Suprapubic skin (tissue), 4 donors: ENCODE data around the gene CLCN5. TPM values are rescaled to one million over a fixed set of nuclear protein-coding genes. Genes with fewer than 3 reads are reported as not detected.

ENCODE experiments used
- DNase-seq, 2 donors: peaks; one replicate each; pipeline ENCODE4 v3.0.0-alpha.2; 2019; ENCODE audit warnings: low spot score in 2 of 2
- H3K27ac ChIP-seq: fragments of 200-600 bp; sonication (generic); one replicate; pipeline ENCODE4 v1.5.1; 2019
- H3K27me3 ChIP-seq: fragments of 200-600 bp; sonication (generic); one replicate; pipeline ENCODE4 v1.5.1; 2019
- H3K36me3 ChIP-seq: fragments of 200-600 bp; sonication (generic); one replicate; pipeline ENCODE4 v1.5.1; 2019
- H3K4me1 ChIP-seq: fragments of 200-600 bp; sonication (generic); one replicate; pipeline ENCODE4 v1.5.1; 2019
- H3K4me3 ChIP-seq: fragments of 200-600 bp; sonication (generic); one replicate; pipeline ENCODE4 v1.5.1; 2019; ENCODE audit warnings: mild to moderate bottlenecking
- H3K9me3 ChIP-seq: fragments of 200-600 bp; sonication (generic); one replicate; pipeline ENCODE4 v1.5.1; 2019
- EP300 ChIP-seq: sonication (generic); formaldehyde crosslinking; IDR thresholded peaks from one replicate; pipeline ENCODE4 v1.6.1; 2017; ENCODE audit warnings: antibody characterized with exemption
- POLR2A ChIP-seq, 2 donors: fragments of 450-650 bp; IDR thresholded peaks; one replicate each; pipeline ENCODE4 v1.6.1; 2017; ENCODE audit warnings: antibody characterized with exemption in 2 of 2, mild to moderate bottlenecking in 2 of 2, moderate library complexity in 2 of 2
- POLR2AphosphoS5 ChIP-seq, 3 donors: sonication (generic); formaldehyde crosslinking; IDR thresholded peaks; one replicate each; pipeline ENCODE4 v1.6.1; 2017; ENCODE audit warnings: antibody characterized with exemption in 3 of 3
- WGBS: methylation state at CpG from one replicate; pipeline ENCODE4 v1.1.5; 2018; 5-methylcytosine and 5-hydroxymethylcytosine counted together
- total RNA-seq, 4 donors: library from RNA; depleted of rRNA; stranded (reverse); fragments of >200 nt; gene quantifications; one replicate each; pipeline ENCODE4 v1.1.0, GENCODE V29; 2016
- TF ChIP-seq, protein P1 (sequence below), 2 donors: fragments of 200-600 bp in 1 of 2; fragments of 450-650 bp in 1 of 2; sonication (generic) in 1 of 2; IDR thresholded peaks; one replicate each; pipeline ENCODE4 v1.5.1; 2016 to 2019; ENCODE audit warnings: antibody characterized with exemption in 2 of 2, mild to moderate bottlenecking in 1 of 2, moderate library complexity in 1 of 2

CLCN5 gene
- total RNA-seq, 4 donors from 2014 or later, result 6.9 to 24.1 (median 11.5) TPM

- 78% methylated on average over 2 of the region's 2 CpGs for WGBS
- H3K27ac ChIP-seq, result no peak overlapping the region
- H3K9me3 ChIP-seq, result no peaks in the 10 kb centered on the region
- H3K36me3 ChIP-seq, result no peaks in the 10 kb centered on the region
- no peaks in the 10 kb centered on the region for H3K27me3 ChIP-seq
- no peaks in the 10 kb centered on the region for H3K4me1 ChIP-seq
- no peak overlapping the region for H3K4me3 ChIP-seq
- TF ChIP-seq POLR2AphosphoS5 (IDR thresholded peaks at IDR 0.05) (no peak), POLR2A (IDR thresholded peaks at IDR 0.05) (no peak), EP300 (no peak)
- TF ChIP-seq, protein P1, sequence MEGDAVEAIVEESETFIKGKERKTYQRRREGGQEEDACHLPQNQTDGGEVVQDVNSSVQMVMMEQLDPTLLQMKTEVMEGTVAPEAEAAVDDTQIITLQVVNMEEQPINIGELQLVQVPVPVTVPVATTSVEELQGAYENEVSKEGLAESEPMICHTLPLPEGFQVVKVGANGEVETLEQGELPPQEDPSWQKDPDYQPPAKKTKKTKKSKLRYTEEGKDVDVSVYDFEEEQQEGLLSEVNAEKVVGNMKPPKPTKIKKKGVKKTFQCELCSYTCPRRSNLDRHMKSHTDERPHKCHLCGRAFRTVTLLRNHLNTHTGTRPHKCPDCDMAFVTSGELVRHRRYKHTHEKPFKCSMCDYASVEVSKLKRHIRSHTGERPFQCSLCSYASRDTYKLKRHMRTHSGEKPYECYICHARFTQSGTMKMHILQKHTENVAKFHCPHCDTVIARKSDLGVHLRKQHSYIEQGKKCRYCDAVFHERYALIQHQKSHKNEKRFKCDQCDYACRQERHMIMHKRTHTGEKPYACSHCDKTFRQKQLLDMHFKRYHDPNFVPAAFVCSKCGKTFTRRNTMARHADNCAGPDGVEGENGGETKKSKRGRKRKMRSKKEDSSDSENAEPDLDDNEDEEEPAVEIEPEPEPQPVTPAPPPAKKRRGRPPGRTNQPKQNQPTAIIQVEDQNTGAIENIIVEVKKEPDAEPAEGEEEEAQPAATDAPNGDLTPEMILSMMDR (IDR thresholded peaks at IDR 0.05), result no peak
- no peak for DNase-seq
Measured at GRCh38 chrX:50068893-50069292, 146.5 kb downstream of the CLCN5 start.

GRCh38 chrX:50071494-50071893, 149.1 kb downstream of the CLCN5 start:
- 50% methylated on average over 1 of the region's 1 CpG for WGBS
- H3K4me1 ChIP-seq, result no peaks in the 10 kb centered on the region
- no peaks in the 10 kb centered on the region for H3K36me3 ChIP-seq
- H3K9me3 ChIP-seq, result no peaks in the 10 kb centered on the region
- DNase-seq, result no peak
- H3K27ac ChIP-seq, result no peak overlapping the region
- H3K4me3 ChIP-seq, result no peak overlapping the region
- no peaks in the 10 kb centered on the region for H3K27me3 ChIP-seq
- no peak for TF ChIP-seq POLR2A (IDR thresholded peaks at IDR 0.05)
- no peak for TF ChIP-seq EP300
- TF ChIP-seq, protein P1 (IDR thresholded peaks at IDR 0.05), result no peak
- TF ChIP-seq POLR2AphosphoS5 (IDR thresholded peaks at IDR 0.05), result no peak

GRCh38 chrX:50072110-50072509, 149.7 kb downstream of the CLCN5 start:
- Histone ChIP-seq H3K27ac (no peak overlapping the region), H3K36me3 (no peaks in the 10 kb centered on the region), H3K27me3 (no peaks in the 10 kb centered on the region), H3K4me3 (no peak overlapping the region), H3K4me1 (no peaks in the 10 kb centered on the region), H3K9me3 (no peaks in the 10 kb centered on the region)
- TF ChIP-seq, protein P1 (IDR thresholded peaks at IDR 0.05), result no peak
- TF ChIP-seq EP300 (no peak), POLR2A (IDR thresholded peaks at IDR 0.05) (no peak), POLR2AphosphoS5 (IDR thresholded peaks at IDR 0.05) (no peak)
- 93% methylated on average over 1 of the region's 1 CpG for WGBS
- no peak for DNase-seq

GRCh38 chrX:50073601-50074000, 151.2 kb downstream of the CLCN5 start:
- no peak overlapping the region for H3K4me3 ChIP-seq
- no peak for DNase-seq
- H3K27ac ChIP-seq, result no peak overlapping the region
- no peaks in the 10 kb centered on the region for H3K36me3 ChIP-seq
- TF ChIP-seq POLR2AphosphoS5 (IDR thresholded peaks at IDR 0.05) (no peak), EP300 (no peak), POLR2A (IDR thresholded peaks at IDR 0.05) (no peak)
- TF ChIP-seq, protein P1 (IDR thresholded peaks at IDR 0.05), result no peak
- no peaks in the 10 kb centered on the region for H3K4me1 ChIP-seq
- H3K27me3 ChIP-seq, result no peaks in the 10 kb centered on the region
- no peaks in the 10 kb centered on the region for H3K9me3 ChIP-seq
- WGBS, result 56% methylated on average over 2 of the region's 2 CpGs

- TF ChIP-seq EP300 (no peak), POLR2A (IDR thresholded peaks at IDR 0.05) (no peak), POLR2AphosphoS5 (IDR thresholded peaks at IDR 0.05) (no peak)
- Histone ChIP-seq H3K36me3 (no peaks in the 10 kb centered on the region), H3K4me1 (no peaks in the 10 kb centered on the region), H3K27me3 (no peaks in the 10 kb centered on the region), H3K27ac (no peak overlapping the region), H3K4me3 (no peak overlapping the region), H3K9me3 (no peaks in the 10 kb centered on the region)
- no peak for DNase-seq
- WGBS, result 83% methylated on average over 4 of the region's 4 CpGs
Measured at GRCh38 chrX:50075630-50076339, 153.4 kb downstream of the CLCN5 start.
